ENCODE data around the gene LRCH2.
"Not testable (repeated sequence)": the region's sequence is repeated elsewhere in the genome, so short reads cannot be mapped to it uniquely, and the experiment has no call there.

The LRCH2 gene, protein sequence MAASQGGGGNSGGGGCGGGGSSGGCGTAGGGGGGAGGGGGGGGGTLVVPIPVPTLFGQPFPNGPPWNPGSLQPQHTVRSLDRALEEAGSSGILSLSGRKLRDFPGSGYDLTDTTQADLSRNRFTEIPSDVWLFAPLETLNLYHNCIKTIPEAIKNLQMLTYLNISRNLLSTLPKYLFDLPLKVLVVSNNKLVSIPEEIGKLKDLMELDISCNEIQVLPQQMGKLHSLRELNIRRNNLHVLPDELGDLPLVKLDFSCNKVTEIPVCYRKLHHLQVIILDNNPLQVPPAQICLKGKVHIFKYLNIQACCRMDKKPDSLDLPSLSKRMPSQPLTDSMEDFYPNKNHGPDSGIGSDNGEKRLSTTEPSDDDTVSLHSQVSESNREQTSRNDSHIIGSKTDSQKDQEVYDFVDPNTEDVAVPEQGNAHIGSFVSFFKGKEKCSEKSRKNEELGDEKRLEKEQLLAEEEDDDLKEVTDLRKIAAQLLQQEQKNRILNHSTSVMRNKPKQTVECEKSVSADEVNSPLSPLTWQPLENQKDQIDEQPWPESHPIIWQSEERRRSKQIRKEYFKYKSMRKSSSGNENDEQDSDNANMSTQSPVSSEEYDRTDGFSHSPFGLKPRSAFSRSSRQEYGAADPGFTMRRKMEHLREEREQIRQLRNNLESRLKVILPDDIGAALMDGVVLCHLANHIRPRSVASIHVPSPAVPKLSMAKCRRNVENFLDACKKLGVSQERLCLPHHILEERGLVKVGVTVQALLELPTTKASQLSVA

DNA sequence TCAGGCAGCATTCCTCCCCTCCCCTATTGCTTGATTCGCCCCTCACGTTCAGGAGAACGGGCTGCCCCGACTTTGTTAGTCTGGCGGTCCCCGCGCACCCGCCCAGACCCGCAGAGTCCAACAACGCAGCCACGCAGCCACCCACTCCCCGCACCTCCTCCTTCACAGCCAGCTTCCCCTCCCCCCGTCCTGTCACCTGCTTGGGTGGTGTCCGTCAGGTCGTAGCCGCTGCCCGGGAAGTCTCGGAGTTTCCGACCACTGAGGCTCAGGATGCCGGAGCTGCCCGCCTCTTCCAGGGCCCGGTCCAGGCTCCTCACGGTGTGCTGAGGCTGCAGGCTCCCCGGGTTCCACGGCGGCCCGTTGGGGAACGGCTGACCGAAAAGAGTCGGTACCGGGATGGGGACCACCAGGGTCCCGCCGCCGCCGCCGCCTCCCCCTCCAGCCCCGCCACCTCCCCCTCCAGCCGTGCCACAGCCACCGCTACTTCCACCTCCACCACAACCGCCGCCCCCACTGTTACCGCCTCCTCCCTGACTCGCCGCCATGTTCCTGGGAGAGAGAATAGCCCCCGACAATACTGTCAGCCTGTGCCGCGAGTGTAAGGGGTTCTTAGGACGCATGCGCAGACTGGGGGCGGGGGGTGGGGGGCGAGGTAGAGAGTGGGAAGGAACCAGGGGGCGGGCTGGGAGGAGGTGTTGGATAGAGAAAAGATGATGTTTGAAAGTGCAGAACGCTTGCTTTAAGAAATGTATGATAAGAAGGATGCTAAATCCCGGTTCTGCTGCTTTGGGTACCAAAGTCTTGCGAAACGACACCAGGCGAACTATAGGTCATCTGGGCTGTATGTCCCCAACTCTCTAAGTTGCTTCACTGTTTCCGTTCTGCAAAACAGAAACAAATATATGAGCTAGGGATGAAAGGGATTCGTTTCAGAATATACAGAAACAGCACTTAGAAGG lies at the start of gene LRCH2:
TSS of gene LRCH2 (minus strand) at position 600 of the 959 bp plus-strand sequence. CDS start at position 545, 55 bp downstream.
- DNase-seq = no peak

DNA sequence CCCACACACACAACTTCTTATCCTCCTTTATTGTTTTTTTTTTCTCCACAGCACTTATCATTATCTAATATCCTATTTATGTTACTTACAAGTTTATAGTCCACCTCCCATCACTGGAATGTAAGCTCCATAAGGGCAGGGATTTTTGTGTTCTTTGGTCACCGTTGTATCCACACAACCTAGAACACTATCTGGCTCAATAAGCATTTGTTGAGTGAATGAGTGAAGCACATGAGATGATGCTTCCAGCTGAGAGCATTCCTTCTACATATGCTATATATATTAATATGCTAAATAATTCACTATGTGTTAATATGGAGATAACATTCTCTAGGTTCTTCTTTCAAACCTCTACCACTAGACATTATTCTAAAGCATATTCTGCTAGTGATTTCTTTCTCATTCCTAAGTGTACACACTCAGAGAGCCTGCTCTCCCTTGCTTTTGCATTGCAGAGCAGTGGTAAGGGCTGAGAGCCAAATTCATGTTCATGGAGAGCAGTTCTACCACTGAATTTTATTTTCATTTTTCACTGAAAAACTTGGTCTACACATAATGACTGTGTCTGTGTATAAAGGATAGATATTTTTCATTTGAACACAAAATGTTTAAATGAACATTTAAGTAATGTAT lies 35.3 kb upstream of the LRCH2 start:
- no peak for DNase-seq

DNA sequence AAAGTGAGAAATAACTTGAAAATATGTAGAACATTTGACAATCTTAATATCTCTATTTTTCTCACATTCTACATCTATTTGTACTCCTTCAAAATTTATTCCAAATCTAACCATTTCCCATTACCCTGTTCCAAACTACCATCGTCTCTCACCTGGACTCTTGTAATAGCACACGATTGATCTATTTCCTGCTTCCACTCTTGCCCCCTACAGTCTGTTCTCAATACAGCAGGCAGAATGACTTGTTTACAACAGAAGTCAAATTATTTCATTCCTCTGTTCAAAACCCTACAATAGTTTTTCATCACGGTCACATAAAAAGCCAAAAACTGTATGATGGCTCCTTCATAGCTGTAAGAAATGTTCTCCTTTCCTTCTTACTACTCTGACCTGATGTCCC lies 34.5 kb upstream of the LRCH2 start:
- no peak for DNase-seq

DNA sequence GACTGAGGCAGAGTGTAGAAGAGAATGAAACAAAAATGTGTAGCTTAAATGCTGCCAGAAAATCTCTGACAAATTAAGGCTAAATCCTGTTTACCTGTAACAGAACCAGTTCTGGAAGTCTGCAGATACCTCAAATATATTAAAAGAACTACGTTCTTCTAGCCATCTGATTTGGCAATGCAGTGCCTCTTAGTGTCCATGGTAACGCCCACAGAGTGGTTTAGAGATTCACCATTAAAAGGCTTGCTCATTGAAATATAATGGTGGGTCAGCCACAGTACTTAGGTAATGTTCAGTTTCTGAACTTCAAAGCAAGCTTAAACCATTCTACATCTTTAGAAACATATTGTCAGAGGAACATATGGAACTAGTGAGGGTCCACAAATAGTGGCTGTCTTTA lies 32.4 kb upstream of the LRCH2 start:
- no peak for DNase-seq

DNA sequence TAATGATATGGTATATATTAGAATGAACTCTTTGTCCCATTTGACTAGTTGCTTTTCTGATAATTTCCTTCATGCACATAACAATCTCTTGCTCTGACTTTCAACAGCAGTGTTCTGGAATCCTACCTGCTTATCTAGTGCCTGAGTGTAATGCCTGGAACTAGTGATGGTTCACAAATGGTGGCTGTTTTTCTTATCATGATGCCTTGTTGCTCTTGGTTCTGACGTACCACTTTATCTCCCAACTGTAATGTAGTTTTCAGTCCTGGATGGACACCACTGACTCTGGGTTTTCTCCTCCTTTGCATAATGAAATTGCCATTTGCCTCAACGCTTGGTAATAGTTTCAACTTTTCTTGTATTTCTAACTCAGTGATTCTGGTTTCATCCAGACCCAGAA lies 30.1 kb upstream of the LRCH2 start:
- DNase-seq = no peak

DNA sequence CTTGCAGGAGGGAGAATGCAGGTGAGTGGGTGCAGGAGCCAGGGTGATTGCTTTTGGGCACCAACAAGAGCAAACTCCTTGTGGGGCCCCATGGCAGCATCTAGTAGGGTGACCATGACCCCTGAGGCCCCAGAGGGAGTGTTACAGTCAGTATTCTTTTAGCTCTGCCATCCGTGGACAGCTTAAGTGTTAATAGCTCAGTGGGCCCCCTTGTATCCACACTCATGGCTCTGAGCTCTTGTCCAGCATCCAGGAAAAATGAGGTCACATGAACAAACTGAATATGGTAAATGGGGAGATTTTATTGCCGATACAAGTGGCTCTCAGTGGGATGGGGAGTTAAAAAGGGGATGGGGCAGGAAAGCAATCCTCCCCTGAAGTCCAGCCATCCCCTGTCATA lies 27.3 kb upstream of the LRCH2 start:
- DNase-seq = no peak

DNA sequence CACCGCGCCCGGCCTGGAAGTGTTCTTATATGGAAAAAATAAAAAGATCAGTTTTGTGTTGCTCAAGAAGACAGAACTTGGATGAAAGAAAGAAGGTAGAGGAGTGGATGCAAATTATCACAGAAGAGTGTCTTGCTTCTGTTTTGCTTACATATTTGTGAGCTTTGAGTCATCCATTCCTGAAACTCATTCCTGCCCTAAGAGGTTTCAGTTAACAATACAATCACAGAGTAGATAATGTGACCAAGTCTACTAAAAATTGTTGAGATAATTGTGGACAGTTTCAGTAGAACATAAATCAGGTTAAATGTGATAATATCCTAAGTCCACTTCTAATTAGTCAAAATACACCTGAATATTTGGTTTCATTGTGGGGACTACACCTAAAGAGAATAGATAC lies 26.4 kb upstream of the LRCH2 start:
- DNase-seq = no peak

DNA sequence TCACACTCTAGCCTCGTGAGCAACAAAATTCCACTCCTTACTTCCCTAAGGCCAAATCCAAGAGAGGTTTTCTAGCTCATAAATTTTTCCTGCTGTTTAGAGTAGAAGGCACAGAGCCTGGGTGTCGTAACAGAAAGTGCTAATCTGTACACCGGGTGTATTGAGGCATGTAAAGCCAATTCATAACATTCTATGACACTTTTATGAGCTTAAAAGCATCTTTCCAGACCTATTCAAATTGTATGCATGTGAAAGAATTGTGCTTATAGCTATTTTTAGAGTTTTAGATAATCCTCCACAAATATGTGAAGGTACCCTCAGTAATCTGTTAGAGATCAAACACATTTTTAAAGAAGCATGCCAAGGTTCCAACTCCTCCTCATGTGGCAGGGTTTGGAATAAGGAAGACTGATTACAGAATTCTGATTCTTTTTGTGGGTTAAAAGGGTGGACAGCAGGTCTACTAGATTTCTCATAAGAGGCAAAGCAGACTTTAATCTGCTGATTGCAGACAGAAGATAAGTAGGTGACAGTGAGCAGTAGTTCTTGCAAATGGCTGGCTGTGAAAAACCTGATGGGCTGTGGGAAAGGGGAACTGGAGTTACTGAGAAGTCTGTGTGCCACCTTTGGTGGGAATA lies 25.5 kb upstream of the LRCH2 start:
- DNase-seq = no peak

DNA sequence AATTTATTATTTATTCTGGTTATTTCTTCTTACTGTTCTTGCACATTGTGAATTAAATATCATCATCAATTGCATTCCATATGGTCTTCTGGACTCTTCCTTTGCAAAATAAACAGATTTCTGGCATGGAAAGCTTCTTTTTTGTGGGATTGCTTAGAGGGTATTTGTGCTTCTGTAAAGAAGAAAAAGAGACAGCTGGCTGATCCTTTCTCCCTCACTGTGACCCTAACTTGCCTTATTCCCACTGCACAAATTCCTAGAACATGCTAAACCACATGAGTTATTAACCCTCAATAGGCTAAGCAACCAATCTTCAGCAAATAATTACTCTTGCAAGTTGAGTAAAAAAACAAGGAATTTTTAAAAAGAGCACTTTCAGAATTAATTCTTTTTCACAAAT lies 23.8 kb upstream of the LRCH2 start:
- DNase-seq = no peak

DNA sequence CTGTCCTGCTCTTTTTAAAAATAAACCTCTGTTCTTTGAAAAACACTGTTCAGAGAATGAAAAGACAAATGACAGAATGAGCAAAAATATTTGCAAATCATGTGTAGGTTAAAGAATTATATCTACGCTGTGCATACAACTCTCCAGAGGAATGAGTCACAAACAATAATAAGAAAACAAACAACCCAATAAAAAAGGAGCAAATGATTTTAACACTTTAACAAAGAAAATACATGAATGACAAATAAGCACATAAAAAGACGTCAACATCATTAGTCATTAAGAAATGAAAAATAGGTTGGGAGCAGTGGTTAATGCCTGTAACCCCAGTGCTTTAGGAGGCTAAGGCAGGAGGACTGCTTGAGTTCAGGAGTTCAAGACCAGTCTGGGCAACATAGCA lies 21.1 kb upstream of the LRCH2 start:
- no peak for DNase-seq

DNA sequence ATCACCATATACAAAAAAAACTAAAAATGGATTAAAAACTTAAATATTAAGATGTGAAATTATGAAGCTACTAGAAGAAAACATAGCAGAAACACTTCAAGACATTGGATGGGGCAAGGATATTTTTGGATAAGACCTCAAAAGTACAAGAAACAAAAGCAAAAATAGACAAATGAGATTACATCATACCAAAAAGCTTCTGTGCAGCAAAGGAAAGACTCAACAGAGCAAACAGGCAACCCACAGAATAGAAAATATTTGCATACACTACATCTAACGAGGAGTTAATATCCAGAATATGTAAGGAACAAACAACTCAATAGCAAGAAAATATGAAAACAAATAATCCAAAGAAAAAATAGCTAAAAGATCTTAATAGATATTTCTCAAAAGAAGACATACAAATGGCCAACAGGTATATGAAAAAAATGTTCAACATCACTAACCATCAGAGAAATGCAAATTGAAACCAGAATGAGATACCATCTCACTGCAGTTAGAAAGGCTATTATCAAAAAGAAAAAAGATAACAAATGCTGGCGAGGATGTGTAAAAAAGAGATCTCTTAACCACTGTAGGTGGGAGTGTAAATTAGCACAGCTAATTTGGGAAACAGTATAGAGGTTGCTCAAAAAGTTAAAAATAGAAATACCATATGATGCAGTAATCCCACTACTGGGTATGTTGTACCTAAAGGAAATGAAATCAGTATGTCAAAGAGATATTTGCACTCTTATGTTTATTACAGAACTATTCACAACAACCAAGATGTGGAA lies 17.8 kb upstream of the LRCH2 start:
- DNase-seq = no peak

DNA sequence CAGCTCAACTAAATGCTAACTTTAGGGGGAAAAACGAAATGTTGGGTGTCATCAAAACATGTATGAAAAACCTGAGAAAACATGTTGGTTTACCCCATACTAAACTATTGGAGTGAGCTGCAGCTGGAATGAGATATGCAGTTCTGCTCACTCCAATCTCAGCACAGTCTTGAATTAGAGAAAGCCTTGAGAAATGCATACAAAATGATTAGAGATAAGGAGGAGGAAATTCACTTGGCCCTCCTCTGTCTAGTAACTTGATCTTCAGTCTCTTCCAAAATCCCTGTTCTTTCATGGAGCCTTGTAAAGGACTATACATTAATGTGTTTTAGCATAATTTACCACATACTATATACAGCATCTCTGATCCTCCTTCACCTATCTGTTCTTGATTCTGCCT lies 3.2 kb upstream of the LRCH2 start:
- DNase-seq = no peak

DNA sequence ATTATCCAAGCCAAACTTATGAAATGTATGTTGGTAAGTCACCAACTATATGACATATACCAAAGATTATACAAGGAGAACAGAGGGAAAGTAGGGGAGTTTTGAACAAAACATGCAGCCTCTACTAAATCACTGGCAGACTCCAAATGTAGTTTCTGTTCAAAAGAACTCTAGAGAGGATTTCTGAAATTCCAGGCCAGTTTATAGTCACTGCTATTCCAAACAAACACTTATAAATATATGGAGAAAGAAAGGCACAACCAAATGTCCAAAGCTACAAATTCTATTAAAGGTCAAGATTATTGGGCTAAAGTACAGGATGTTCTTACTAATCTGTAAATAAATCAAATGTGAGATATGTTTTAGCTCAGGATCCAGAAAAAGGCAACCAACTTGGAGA lies 2.7 kb upstream of the LRCH2 start:
- DNase-seq = no peak

DNA sequence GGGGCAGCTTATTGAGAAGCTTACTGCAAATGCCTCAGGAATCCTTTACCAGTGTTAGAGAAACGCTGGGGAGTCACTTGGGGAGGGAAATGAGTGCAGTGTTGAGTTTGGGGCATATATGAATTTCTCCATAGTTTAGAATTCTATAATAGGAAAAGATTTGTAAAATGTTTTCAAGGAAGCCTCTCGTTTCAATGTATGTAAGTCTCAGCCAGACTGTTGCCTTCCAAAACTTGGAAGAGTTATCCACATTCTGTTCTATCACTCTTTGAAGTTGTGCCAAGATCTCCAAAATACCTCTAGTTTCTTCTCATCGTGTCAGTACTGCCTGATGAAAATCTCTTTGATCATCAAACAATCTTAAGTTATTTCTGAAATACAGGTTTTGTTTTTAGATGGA lies 565 bp upstream of the LRCH2 start:
- no peak for DNase-seq

DNA sequence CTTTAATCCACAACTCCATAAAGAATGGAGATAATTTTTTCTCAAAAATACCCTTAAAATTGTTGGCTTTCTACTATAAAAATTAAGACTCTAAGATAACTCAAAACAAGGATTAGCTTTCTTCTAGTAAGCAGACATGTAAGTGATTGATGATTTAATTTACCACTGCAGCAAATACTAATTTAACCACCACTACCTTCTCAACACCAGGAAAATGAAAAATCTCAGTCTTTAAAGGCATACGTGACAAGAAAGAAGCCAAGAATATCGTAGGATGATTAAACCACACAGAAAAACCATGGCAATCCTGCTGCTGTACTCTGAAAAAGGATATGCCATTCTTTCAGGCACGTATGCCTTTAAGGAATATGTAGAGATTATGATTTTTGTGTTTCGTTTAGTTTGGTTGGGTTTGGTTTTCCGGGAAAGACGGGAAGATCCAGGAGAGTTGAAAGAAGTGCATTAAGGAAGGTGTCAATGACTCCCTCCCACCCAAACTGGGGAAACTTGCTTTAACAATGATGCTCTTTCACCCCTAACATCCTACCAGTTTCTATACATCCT lies 881 bp downstream of the LRCH2 start:
- no peak for DNase-seq

DNA sequence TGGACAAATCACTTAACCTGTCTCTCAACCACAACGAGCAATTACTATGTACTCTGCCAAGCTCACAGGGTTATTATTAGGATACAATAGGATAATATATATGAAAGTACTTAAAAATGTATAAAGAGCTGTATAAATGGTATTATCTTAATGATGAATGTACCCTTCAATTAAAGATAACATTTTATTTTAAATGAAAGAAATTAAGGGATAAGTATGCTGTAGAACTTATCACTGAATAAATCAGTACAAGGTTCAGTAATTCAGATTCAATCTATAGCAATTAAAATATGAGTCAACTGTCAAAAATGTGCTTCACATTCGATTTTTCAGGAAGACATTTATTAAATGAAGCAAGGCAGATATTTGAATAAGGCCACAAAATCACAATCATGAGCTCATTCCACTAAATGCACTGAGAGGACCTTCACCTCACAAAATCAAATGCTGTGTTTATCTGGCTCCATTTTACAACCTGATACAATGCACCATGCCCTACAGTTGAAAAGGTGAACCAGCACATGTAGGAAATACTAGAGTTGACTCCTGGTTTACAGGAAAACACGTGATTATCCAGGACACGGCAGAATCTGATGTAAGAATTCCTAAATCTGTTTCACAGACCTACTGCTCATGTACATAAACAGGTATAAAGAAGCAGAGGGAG lies 4.4 kb downstream of the LRCH2 start:
- no peak for DNase-seq

DNA sequence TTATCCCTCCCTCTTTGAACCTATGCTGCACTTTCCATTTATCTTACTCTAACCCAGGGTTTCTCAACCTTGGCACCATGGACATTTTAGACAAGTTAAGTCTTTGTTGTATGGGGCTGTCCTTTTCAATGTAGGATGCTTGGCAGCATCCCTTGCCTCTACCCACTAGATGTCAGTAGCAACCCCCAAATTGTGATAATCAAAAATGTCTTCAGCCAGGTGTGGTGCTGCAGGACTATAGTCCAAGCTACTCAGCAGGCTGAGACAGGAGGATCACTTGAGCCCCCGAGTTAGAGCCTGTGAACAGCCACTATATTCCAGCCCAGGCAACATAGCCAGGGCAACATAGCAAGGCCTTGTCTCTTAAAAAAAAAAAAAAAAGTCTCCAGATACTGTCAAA lies 7.0 kb downstream of the LRCH2 start:
- no peak for DNase-seq

DNA sequence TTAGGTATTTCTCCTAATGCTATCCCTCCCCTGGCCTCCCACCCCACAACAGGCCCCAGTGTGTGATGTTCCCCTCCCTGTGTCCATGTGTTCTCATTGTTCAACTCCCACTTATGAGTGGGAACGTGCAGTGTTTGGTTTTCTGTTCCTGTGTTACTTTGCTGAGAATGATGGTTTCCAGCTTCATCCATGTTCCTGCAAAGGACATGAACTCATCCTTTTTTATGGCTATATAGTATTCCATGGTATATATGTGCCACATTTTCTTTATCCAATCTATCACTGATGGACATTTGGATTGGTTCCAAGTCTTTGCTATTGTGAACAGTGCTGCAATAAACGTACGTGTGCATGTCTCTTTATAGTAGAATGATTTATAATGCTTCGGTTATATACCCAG lies 16.6 kb downstream of the LRCH2 start:
- not testable (repeated sequence) for DNase-seq

DNA sequence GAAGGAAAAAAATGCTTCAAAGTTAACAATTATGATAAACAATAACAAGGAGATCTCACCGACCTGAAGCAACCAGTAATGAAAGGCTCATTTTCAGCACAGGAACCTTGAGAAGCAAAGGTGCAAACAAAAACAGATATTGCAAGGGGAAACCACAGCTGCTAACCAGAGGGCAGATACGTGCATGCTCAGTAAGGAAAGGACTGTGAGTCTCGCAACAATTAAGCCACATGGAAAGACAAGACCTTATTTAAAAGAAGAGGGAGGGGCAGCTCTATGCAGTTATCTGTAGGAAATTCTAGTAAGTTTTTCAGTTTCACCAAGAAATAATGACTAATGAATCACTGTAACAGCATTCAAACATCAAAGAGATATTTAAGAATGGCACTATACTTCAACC lies 19.3 kb downstream of the LRCH2 start:
- DNase-seq = no peak

DNA sequence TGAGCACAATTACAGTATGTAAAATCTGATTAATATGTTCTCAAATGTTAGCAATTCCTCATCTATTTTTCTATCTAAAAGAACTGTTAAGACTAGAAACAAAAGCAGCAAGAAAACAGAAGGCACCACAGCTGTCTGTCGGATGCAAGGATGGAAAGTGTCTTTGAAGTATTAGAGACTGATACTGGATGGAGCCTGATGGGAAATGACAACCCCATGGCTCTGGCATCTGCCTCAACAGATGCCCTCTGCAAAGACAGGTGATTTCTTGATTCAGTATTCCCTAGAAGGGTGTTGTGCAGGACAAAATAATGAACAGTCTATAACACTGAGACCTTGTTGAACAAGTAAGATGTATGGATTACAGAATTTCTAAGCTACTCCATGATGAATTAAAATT lies 19.7 kb downstream of the LRCH2 start:
- no peak for DNase-seq

DNA sequence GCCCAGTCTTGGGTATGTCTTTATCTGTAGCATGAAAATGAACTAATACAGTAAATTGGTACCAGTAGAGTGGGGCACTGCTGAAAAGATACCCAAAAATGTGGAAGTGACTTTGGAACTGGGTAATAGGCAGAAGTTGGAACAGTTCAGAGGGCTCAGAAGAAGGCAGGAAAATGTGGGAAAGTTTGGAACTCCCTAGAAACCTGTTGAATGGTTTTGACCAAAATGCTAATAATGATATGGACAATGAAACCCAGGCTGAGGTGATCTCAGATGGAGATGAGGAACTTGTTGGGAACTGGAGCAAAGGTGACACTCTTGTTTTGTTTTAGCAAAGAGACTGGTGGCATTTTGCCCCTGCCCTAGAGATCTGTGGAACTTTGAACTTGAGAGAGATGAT lies 24.3 kb downstream of the LRCH2 start:
- not testable (repeated sequence) for DNase-seq
